Testis (tissue), 2 donors: ENCODE measurements around the gene FRG2B.

ENCODE experiments used
- POLR2A ChIP-seq: fragments of 450-650 bp; IDR thresholded peaks from one replicate; pipeline ENCODE4 v1.6.1; 2017; ENCODE audit warnings: antibody characterized with exemption, mild to moderate bottlenecking, moderate library complexity
- TF ChIP-seq, protein P1 (sequence below), 3 experiments: fragments of 450-650 bp in 2 of 3; fragments of 200-600 bp in 1 of 3; sonication (generic) in 1 of 3; IDR thresholded peaks; one replicate each; pipeline ENCODE4 v1.5.1; 2016 to 2019; ENCODE audit warnings: antibody characterized with exemption in 3 of 3, mild to moderate bottlenecking in 2 of 3, moderate library complexity in 1 of 3

DNA sequence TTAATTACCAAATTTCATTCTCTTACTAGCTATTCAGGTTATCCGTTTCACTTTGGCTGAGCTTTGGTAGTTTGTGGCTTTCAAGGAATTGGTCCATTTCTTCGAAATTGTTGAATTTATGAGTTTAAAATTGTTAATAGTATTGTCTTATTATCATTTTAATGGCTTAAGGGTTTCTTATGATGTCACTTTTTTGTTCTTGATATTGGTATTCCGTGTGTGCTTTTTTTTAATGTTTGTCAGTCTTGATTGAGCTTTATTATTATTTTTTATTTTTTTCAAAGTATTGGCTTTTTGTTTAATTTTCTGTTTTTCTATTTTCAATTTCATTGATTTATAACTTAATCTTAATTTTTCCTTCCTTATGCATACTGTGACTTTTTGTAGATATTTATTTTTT is 25.9 kb downstream of the FRG2B start:
- TF ChIP-seq, protein P1, sequence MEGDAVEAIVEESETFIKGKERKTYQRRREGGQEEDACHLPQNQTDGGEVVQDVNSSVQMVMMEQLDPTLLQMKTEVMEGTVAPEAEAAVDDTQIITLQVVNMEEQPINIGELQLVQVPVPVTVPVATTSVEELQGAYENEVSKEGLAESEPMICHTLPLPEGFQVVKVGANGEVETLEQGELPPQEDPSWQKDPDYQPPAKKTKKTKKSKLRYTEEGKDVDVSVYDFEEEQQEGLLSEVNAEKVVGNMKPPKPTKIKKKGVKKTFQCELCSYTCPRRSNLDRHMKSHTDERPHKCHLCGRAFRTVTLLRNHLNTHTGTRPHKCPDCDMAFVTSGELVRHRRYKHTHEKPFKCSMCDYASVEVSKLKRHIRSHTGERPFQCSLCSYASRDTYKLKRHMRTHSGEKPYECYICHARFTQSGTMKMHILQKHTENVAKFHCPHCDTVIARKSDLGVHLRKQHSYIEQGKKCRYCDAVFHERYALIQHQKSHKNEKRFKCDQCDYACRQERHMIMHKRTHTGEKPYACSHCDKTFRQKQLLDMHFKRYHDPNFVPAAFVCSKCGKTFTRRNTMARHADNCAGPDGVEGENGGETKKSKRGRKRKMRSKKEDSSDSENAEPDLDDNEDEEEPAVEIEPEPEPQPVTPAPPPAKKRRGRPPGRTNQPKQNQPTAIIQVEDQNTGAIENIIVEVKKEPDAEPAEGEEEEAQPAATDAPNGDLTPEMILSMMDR (IDR thresholded peaks at IDR 0.05), result no peak
- no peak for TF ChIP-seq POLR2A
